Stimulated activated CD4-positive, alpha-beta T cell treated with anti-CD3 and anti-CD28 coated beads, Interleukin-2, amount 100 ng/mL, for 24 hours (primary cell): ENCODE results near the gene CSRNP2.
A peak's percentile ranks its signal among the peaks of the same experiment; 100 is the strongest.
"Not testable (repeated sequence)": the region's sequence is repeated elsewhere in the genome, so short reads cannot be mapped to it uniquely, and the experiment has no call there.

Experiments
- DNase-seq, 2 donors: peaks; one replicate each; pipeline ENCODE4 v3.0.0-alpha.2; 2020

The CSRNP2 gene

DNA sequence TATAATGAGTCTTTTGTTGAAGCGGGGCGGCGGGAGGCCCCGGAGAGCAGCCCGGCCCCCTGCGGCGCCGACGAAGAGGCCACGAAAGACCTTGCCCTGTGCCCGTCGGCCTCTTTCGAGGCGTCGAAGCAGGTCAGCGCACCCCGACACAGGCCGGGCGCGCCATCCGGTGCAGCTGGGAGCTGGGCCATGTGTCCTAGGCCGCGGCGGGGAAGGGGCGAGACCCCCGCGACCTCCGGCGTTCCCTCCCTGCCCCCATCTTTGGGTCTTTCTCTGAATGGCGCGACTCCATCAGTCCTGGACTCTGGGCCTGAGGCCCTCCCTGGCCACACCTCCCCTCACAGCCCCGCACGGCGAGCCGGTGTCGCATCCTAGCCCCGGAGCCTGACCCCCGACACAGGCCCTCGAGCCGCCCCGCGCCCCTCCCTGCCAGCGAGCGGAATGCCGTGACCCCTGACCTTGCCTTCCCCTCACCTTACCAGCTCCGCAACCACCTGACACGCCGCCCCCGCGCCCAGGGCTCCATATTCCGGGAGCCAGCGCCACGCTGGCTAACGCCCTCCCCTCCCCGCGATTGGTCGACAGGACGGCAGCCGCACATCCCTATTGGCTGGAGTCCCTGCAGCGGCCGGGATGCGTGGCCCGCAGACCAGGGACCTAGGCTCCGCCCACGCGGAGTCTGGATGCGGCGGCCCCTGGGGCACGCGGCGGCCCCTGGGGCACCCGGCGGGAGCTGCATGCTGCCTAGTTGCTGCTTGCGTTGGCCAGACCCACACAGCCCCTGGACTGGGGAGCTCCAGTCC is 57.4 kb downstream of the CSRNP2 start, which contains the start of gene SLC11A2:
Gene SLC11A2, minus strand, starts transcription at position 549 of the 803 bp plus-strand sequence. CDS start 15,656 bp downstream, outside the sequence.
- DNase-seq, result peak; percentile 93 to 95

DNA sequence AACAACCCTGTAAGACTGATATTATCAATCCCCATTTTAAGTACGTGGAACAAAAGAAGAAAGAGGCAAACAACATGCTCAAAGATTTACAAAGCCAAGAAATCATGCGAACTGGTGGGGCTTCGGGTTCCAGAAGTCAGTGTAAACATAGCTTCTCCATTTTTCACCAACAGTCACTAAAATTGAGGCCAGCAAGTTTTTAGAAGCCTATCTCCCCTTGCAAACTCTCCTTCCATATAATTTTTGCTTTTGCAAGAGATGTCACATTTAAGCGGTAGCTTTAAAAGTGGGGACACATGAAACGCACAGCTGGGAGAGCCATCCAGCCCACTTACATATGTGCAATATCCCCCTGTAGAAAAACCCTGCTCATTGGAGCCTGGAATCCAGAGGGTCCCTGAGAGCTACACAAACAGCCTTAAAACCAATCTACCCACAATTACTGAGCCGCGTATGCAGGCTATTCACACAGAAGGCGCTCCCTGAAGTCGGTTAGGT is 58.0 kb downstream of the CSRNP2 start:
- no peak for DNase-seq

DNA sequence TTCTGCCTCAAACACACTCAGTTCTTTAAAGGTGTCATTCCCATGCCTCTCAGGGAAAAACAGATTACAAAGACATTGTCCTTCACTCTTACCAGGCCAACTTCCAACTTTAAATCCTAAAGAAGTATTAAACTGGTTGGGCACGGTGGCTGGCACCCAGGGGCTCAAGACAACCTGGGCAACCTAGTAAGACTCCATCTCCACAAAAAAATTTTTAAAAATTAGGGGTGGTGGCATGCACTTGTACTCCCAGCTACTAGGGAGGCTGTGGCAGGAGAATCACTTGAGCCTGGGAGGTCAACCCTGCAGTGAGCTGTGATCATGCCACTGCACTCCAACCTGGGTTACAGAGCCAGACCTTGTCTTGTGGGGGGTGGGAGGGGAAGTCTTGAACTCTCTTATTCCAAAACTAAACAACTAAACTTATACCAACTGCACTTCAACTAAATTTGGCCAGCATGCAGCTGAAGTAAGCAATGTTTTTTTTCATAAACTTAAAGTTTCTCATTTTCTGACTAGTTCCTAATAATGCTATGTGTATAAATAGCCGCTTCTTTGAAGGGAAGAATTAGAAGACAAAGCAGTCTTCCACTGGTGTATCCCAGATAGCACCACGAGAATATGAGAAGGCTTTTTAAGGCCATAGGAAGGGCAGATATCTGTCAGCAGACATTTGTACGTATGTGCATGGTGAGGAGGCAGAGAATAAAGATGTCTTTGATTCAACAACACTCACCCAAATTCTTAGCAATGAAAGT is 59.6 kb downstream of the CSRNP2 start:
- DNase-seq, result no peak

DNA sequence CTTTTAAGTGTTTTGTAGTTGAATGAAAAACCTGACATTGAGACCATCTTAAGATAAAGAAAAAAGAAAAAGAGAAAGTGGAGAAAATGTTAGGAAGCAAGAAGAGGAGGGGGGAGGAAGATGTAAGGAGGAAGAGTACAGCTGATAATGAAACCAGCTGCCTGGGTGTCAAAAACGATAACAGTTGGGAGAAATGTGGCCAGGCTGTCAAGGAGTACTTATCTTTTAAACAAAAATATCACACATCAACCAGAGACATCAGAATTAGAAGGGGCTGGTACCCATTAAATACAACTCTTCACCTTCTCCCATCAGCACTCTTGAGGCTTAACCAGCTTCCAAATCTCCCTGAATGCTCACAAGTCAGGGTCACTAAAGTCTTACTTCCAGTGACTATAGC is 61.7 kb downstream of the CSRNP2 start:
- no peak for DNase-seq

DNA sequence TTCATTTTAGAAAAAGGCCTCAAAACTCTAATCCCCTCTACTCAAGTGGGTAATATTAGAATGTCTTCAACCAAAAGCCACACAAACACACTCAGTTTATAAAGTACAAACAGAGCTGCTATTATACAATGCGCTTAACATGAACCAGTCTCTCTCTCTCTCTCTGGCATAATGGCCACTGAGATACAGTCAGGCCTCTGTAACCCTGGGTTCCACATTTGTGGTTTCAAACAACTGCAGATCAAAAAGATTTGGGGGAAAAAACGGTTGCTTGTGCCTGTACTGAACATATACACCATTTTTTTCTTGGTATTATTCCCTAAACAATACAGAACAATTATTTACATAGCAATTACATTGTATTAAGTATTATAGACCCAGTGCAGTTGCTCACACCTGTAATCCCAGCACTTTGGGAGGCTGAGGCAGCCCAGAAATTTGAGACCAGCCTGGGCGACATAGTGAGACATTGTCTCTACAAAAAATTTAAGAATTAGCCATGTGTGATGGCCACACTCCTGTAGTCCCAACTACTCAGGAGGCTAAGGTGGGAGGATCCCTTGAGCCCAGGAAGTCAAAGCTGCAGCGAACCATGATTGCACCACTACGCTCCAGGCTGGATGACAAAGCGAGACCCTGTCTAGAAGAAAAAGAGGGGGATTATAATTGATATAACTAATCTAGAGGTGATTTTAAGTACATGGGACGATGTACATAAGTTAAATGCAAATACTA is 62.8 kb downstream of the CSRNP2 start:
- no peak for DNase-seq

DNA sequence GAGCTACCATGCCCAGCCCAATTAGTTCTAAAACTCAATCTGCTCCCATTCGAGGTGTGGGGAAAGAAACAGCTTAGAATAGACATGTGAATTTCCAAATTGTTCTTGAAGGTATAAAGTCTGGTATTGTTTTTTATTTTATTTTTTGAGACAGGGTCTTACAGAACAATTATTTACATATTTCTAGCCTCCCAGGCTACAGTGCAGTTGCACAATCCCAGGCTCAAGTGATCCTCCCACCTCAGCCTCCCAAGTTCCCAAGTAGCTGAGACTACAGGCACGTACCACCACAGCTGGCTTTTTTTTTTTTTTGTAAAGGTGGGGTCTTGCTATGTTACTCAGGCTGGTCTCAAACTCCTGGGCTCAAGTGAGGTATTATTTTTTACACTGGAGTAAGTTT is 63.5 kb downstream of the CSRNP2 start:
- DNase-seq, result no peak

DNA sequence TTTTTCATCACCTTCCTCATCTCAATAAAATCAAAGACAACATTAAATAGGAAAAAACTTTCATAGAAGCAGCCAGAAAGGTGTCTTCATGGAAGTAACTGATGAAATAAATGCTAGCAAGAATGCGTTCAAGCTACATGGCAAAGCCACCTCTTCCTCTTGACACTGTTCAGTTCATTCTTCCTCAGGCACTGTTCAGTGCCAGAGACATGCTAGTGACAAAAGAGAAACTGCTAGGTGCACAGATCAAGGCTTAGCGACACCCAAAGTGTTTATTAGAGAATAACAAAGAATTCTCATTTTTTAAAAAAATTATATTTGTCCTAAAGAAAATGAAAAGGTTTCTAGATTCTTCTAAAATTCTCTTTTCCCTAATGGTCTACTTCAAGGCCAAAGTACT is 64.4 kb downstream of the CSRNP2 start:
- DNase-seq, result no peak

DNA sequence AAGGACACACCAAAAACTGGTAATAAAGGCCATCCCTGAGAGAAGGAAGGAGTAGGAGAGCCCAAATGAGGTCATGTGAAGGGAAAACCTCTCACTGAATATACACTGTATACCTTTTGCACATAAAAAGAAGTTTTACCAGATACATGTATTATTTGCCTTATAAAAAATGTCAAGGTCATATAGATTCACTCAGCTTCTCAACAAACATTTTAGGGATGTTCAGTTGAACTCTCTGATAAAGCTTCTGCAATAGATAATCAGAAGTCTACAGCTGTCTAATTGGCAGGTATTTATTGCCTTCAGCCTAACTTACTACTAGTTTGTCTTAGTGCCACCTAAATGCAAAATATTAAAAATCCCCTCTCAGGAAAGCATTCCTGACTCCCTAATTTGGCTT is 65.9 kb downstream of the CSRNP2 start:
- no peak for DNase-seq

DNA sequence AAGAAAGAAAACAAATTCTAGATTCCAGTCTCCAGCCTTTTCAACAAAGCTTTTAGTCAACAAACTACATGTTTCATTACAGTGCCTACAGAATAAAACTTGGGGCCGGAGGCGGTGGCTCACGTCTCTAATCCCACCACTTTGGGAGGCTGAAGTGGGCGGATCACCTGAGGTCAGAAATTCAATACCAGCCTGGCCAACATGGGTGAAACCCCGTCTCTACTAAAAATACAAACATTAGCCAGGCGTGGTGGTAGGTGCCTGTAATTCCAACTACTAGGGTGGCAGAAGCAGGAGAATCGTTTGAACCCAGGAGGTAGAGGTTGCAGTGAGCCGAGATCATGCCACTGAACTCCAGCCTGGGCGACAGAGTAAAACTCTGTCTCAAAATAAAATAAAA is 68.9 kb downstream of the CSRNP2 start:
- not testable (repeated sequence) for DNase-seq

DNA sequence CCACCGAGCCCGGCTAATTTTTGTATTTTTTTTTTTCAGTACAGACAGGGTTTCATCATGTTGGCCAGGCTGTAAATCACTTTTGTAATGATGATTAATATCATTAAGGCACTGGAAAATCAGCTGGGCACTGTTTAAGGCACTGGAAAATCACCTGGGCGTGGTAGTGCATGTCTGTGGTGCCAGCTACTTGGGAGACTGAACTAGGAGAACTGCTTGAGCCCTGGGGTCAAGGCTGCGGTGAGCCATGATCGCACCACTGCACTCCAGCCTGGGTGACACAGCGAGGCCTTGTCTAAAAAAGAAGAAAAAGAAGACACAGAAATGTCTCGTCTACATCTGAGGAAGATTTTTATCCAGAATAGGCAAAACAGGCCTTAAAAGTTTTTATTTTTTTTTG is 70.0 kb downstream of the CSRNP2 start:
- DNase-seq, result no peak

DNA sequence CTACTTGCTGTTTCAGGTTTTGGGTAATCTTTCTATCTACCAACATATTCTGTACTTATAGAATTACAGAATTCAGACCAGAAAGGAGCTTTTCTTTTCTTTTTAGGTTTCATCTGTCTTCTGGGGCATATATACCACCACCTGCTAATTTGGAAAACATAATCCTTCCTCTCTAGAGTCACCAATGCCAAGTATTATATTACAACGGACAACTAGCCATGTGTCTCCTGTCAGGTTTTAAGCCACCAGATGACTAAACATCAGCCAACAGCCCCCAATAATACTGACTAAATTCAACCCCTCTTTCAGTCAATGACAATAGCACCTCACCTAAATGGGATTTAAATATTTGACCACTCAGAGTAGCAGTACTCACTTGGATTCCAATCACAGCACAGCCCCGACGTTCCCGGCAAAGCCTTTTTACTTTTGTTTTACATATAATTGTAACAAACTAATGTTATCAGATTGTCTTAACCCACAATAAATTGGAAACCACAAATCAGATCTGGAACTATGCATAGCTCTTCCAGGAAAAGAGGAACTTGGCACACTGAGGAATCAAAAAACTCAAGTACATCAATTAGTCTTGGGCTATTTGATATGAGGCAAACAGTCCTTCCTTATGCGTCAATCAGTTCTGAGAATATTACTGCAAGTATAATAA is 70.7 kb downstream of the CSRNP2 start:
- DNase-seq, result no peak

DNA sequence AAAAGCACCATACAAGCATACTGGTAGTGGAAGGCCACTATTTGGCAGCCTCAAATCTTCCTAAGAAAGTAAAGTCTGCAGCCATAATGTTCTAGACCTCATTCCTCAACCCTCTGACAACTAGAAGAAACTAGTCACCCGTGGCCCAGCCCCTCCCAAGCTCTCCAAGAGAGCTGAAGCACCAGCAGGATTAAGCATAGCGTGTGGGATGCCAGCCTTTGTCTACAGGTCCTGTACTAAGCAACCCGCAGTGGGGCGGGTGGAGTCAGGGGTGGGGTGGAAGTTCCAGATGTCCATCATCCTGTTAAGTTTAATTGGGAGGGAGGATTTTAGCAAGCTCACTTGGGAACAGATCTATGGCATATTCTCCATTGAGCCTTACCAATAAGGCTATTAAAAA is 71.4 kb downstream of the CSRNP2 start:
- DNase-seq, result no peak
